GM18526 (cell line): ENCODE measurements around the gene DHPS.

ENCODE experiments used
- POLR2A ChIP-seq: IDR thresholded peaks from 3 replicates; pipeline ENCODE4 v1.6.1; 2011; ENCODE audit not compliant: insufficient read length; ENCODE audit errors: extremely low read depth

The DHPS gene

GRCh38 chr19:12685831-12686230, 4.2 kb upstream of the DHPS start:
- no peak for TF ChIP-seq POLR2A

GRCh38 chr19:12680034-12680433, 1.6 kb downstream of the DHPS start:
- no peak for TF ChIP-seq POLR2A

GRCh38 chr19:12676928-12677327, 4.8 kb downstream of the DHPS start:
- no peak for TF ChIP-seq POLR2A

- peak; percentile 32 for TF ChIP-seq POLR2A
These were observed 5.3 kb downstream of the DHPS start for GRCh38 chr19:12676384-12676792.

GRCh38 chr19:12675940-12676339, 5.7 kb downstream of the DHPS start:
- no peak for TF ChIP-seq POLR2A

GRCh38 chr19:12675399-12675798, 6.3 kb downstream of the DHPS start:
- no peak for TF ChIP-seq POLR2A

- TF ChIP-seq POLR2A = no peak
These were observed 8.9 kb downstream of the DHPS start for GRCh38 chr19:12672744-12673143.

- TF ChIP-seq POLR2A = peak; percentile 12
These were observed 11.3 kb downstream of the DHPS start for GRCh38 chr19:12670159-12670928.

- TF ChIP-seq POLR2A = peak; percentile 65
These were observed 12.2 kb downstream of the DHPS start for GRCh38 chr19:12669270-12670158.

- TF ChIP-seq POLR2A = no peak
These were observed 12.8 kb downstream of the DHPS start for GRCh38 chr19:12668932-12669269.

GRCh38 chr19:12668346-12668745, 13.3 kb downstream of the DHPS start:
- TF ChIP-seq POLR2A = no peak

GRCh38 chr19:12667731-12668302, 13.9 kb downstream of the DHPS start:
- no peak for TF ChIP-seq POLR2A

- peak; percentile 74 for TF ChIP-seq POLR2A
These were observed 15.2 kb downstream of the DHPS start, which contains the start of the genes MAN2B1 and WDR83 for GRCh38 chr19:12666265-12667048. MAN2B1 (minus strand) TSS chr19:12666742; CDS start chr19:12666701, 41 bp downstream. WDR83 (plus strand) TSS chr19:12666807; CDS start chr19:12669791, 2,984 bp downstream.

- no peak for TF ChIP-seq POLR2A
These were observed 15.9 kb downstream of the DHPS start for GRCh38 chr19:12665671-12666264.

- peak; percentile 62 for TF ChIP-seq POLR2A
These were observed 16.5 kb downstream of the DHPS start for GRCh38 chr19:12665281-12665573.
